Testis (tissue), 3 donors: ENCODE measurements around the gene RAD51. TPM values are rescaled to one million over a fixed set of nuclear protein-coding genes. Genes with fewer than 3 reads are reported as not detected.
"Not testable (repeated sequence)": the region's sequence is repeated elsewhere in the genome, so short reads cannot be mapped to it uniquely, and the experiment has no call there.

Experiments used
- DNase-seq: peaks from one replicate; pipeline ENCODE4 v3.0.0-alpha.2; 2019
- H3K27ac ChIP-seq, 2 donors: fragments of 200-600 bp; sonication (generic); one replicate each; pipeline ENCODE4 v1.5.1; 2019
- H3K27me3 ChIP-seq: fragments of 200-600 bp; sonication (generic); one replicate; pipeline ENCODE4 v1.5.1; 2019
- H3K36me3 ChIP-seq: fragments of 200-600 bp; sonication (generic); one replicate; pipeline ENCODE4 v1.5.1; 2017; ENCODE audit warnings: low read depth; ENCODE audit errors: missing control alignments
- H3K4me1 ChIP-seq: fragments of 200-600 bp; sonication (generic); one replicate; pipeline ENCODE4 v1.5.1; 2019
- H3K4me3 ChIP-seq, 2 donors: fragments of 200-600 bp; sonication (generic); one replicate each; pipeline ENCODE4 v1.5.1; 2017 to 2019
- H3K9me3 ChIP-seq: fragments of 200-600 bp; sonication (generic); one replicate; pipeline ENCODE4 v1.5.1; 2017
- POLR2A ChIP-seq: fragments of 450-650 bp; IDR thresholded peaks from one replicate; pipeline ENCODE4 v1.6.1; 2017; ENCODE audit warnings: antibody characterized with exemption, mild to moderate bottlenecking, moderate library complexity
- WGBS, 2 donors: methylation state at CpG; one replicate each; pipeline ENCODE4 v1.1.5; 2018; 5-methylcytosine and 5-hydroxymethylcytosine counted together
- intact Hi-C: fragments of 100-400 bp; cut with DNase I; formaldehyde crosslinking; loops from one replicate; pipeline ENCODE4 v1.15.1; 2023; ENCODE audit warnings: low total_unique reads
- polyA plus RNA-seq: library from polyadenylated mRNA; stranded (reverse); fragments of 350-450 nt; fragmentation: Illumina TruSeq; extraction: RNeasy Lipid Tissue Mini Kit (QIAGEN cat#74804); gene quantifications from one replicate; pipeline ENCODE4 v1.2.3, GENCODE V29; 2014; ENCODE audit warnings: low read depth, low replicate concordance; ENCODE audit not compliant: insufficient read depth
- total RNA-seq, 2 donors: library from RNA; depleted of rRNA; stranded (reverse); fragments of >200 nt; gene quantifications; one replicate each; pipeline ENCODE4 v1.2.3, GENCODE V29; 2016
- TF ChIP-seq, protein P1 (sequence below), 3 experiments: fragments of 450-650 bp in 2 of 3; fragments of 200-600 bp in 1 of 3; sonication (generic) in 1 of 3; IDR thresholded peaks; one replicate each; pipeline ENCODE4 v1.5.1; 2016 to 2019; ENCODE audit warnings: antibody characterized with exemption in 3 of 3, mild to moderate bottlenecking in 2 of 3, moderate library complexity in 1 of 3

RAD51 gene
- total and polyA plus RNA-seq, 3 donors from 2014 or later: 13.8 to 76.1 (median 16.9) TPM

DNA sequence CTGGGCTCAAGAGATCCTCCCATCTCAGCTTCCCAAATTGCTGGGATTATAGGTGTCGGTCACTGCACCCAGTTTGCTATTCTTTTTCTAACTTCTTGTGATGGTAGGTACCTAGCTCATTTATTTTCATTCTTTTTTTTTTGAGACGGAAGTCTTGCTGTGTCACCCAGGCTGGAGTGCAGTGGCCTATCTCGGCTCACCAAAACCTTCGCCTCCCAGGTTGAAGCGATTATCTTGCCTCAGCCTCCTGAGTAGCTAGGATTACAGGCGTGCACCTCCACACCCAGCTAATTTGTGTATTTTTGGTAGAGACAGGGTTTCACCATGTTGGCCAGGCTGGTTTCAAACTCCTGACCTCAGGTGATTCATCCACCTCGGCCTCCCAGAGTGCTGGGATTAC lies 30.1 kb upstream of the RAD51 start:
- no peaks in the 10 kb centered on the region for H3K9me3 ChIP-seq
- WGBS, 2 donors: 93 to 94% methylated on average over 7 of the region's 7 CpGs
- intact Hi-C loops: no loop called here
- TF ChIP-seq, protein P1, sequence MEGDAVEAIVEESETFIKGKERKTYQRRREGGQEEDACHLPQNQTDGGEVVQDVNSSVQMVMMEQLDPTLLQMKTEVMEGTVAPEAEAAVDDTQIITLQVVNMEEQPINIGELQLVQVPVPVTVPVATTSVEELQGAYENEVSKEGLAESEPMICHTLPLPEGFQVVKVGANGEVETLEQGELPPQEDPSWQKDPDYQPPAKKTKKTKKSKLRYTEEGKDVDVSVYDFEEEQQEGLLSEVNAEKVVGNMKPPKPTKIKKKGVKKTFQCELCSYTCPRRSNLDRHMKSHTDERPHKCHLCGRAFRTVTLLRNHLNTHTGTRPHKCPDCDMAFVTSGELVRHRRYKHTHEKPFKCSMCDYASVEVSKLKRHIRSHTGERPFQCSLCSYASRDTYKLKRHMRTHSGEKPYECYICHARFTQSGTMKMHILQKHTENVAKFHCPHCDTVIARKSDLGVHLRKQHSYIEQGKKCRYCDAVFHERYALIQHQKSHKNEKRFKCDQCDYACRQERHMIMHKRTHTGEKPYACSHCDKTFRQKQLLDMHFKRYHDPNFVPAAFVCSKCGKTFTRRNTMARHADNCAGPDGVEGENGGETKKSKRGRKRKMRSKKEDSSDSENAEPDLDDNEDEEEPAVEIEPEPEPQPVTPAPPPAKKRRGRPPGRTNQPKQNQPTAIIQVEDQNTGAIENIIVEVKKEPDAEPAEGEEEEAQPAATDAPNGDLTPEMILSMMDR (IDR thresholded peaks at IDR 0.05): no peak
- no peak for TF ChIP-seq POLR2A
- no peaks in the 10 kb centered on the region for H3K36me3 ChIP-seq
- no peaks in the 10 kb centered on the region for H3K27me3 ChIP-seq
- DNase-seq: no peak
- no peak overlapping the region for H3K4me3 ChIP-seq
- no peaks in the 10 kb centered on the region for H3K4me1 ChIP-seq
- no peak overlapping the region for H3K27ac ChIP-seq

DNA sequence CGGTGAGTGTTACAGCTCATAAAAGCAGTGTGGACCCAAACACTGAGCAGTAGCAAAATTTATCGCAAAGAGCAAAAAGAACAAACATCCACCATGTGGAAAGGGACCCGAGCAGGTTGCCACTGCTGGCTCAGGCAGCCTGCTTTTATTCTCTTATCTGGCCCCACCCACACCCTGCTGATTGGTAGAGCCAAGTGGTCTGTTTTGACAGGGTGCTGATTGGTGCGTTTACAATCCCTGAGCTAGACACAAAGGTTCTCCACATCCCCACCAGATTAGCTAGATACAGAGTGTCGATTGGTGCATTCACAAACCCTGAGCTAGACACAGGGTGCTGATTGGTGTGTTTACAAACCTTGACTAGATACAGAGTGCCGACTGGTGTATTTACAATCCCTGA lies 18.7 kb upstream of the RAD51 start:
- H3K27me3 ChIP-seq, intact Hi-C loops, H3K27ac ChIP-seq, H3K36me3 ChIP-seq, H3K9me3 ChIP-seq, H3K4me1 ChIP-seq: not testable (repeated sequence)
- WGBS, 2 donors: 71 to 79% methylated on average over 6 of the region's 6 CpGs
- peak; percentile 26 for DNase-seq
- peak overlapping the region in 1 of 2 donors; percentile 13 for H3K4me3 ChIP-seq

DNA sequence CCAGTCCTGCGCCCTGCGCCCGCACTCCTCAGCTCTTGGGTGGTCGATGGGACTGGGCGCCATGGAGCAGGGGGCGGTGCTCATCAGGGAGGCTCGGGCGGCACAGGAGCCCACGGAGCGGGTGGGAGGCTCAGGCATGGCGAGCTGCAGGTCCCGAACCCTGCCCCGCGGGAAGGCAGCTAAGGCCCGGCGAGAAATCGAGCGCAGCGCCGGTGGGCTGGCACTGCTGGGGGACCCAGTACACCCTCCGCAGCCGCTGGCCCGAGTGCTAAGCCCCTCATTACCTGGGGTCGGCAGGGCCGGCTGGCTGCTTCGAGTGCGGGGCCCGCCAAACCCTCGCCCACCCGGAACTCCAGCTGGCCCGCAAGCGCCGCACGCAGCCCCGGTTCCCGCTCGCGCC lies 18.1 kb upstream of the RAD51 start:
- H3K9me3 ChIP-seq, H3K27ac ChIP-seq, DNase-seq, H3K4me1 ChIP-seq, intact Hi-C loops, H3K36me3 ChIP-seq, H3K27me3 ChIP-seq: not testable (repeated sequence)
- 75 to 83% methylated on average over 8 to 33 of the region's 38 CpGs for WGBS, 2 donors
- H3K4me3 ChIP-seq: peak overlapping the region; percentile 9 to 13

DNA sequence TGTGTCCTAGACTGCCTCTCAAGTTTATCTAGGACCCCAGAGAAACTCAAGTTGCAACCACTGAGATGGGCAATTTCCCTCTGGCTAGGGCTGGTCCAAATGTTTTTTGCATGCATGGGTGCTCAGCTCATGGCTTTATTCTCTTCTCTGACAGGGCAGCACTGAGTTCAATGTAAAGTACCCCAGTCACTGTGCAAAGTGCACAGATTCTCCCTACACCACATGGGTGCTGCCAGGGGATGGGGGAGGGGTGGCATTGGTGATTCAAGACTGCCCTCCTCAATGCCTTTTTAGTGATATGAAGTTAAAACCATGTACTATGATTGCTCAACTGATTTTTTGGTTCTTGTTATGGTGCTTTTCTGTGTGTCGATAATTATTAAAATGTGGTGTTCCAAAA lies 14.8 kb upstream of the RAD51 start:
- no peaks in the 10 kb centered on the region for H3K9me3 ChIP-seq
- WGBS, 2 donors: 61 to 82% methylated on average over 1 of the region's 1 CpG
- no peaks in the 10 kb centered on the region for H3K27me3 ChIP-seq
- H3K36me3 ChIP-seq: no peaks in the 10 kb centered on the region
- no peak overlapping the region for H3K27ac ChIP-seq
- no peak overlapping the region for H3K4me3 ChIP-seq
- no peaks in the 10 kb centered on the region for H3K4me1 ChIP-seq
- TF ChIP-seq, protein P1 (IDR thresholded peaks at IDR 0.05): no peak
- TF ChIP-seq POLR2A: no peak
- intact Hi-C loops: no loop called here
- no peak for DNase-seq

DNA sequence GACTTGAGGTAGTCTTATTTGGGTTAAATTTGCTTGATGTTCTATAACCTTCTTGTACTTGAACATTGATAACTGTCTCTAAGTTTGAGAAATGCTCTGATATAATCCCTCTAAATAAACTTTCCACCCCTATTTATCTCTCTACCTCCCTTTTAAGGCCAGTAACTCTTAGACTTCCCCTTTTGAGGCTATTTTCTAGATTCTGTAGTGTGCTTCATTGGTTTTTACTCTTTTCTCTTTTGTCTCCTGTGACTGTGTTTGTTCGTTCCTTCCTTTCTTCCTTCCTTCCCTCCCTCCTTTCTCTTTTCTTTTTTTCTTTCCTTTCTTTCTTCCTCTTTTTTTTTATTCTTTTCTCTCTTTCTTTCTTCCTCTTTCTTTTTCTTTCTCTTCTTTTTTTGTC lies 14.0 kb upstream of the RAD51 start:
- H3K4me1 ChIP-seq, H3K36me3 ChIP-seq, H3K4me3 ChIP-seq, H3K9me3 ChIP-seq, H3K27me3 ChIP-seq, H3K27ac ChIP-seq, intact Hi-C loops, DNase-seq: not testable (repeated sequence)
- WGBS, 2 donors: 47 to 72% methylated on average over 1 of the region's 1 CpG

DNA sequence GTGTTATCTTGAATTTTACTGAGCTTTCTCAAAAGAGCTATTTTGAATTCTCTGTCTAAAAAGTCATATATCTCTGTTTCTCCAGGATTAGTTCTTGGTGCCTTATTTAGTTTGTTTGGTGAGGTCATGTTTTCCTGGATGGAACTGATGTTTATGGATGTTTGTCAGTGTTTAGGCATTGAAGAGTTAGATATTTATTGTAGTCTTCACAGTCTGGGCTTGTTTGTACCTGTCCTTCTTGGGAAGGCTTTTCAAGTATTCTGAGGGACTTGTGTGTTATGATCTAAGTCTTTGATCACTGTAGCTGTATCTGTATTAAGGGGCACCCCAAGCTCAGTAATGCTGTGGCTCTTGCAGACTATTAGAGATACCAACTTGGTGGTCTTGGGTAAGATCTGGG lies 10.6 kb upstream of the RAD51 start:
- TF ChIP-seq, protein P1 (IDR thresholded peaks at IDR 0.05): no peak
- TF ChIP-seq POLR2A: no peak
- Histone ChIP-seq H3K4me3 (no peak overlapping the region), H3K9me3 (no peaks in the 10 kb centered on the region), H3K27me3 (no peaks in the 10 kb centered on the region), H3K4me1 (no peaks in the 10 kb centered on the region), H3K27ac (no peak overlapping the region), H3K36me3 (no peaks in the 10 kb centered on the region)
- intact Hi-C loops: no loop called here
- no peak for DNase-seq
